MM.1S (cell line): ENCODE results near the gene GHRL.

Experiments
- CTCF ChIP-seq: fragments of 300-600 bp; sonication (generic); IDR thresholded peaks from 2 replicates; pipeline ENCODE4 v1.5.1; 2016; ENCODE audit warnings: antibody characterized with exemption, low read length, mixed read lengths
- EZH2 ChIP-seq: fragments of 300-600 bp; sonication (generic); optimal IDR thresholded peaks from 2 replicates; pipeline ENCODE3; 2017; ENCODE audit warnings: low read depth, mild to moderate bottlenecking, antibody characterized with exemption, low read length, mixed read lengths

GRCh38 chr3:10291641-10292040 lies 1.1 kb downstream of the GHRL start:
- TF ChIP-seq CTCF (no peak), EZH2 (no peak)
